Measurements from ENCODE around the gene MOB2. TPM values are rescaled to one million over a fixed set of nuclear protein-coding genes. Genes with fewer than 3 reads are reported as not detected.

Gene MOB2
- total and polyA plus RNA-seq, 9 of the 15 experiments (the other 6 are each of a cell fraction or from before 2014, with no cell fraction given): 0.17 to 36.8 (median 19.2) TPM

DNA sequence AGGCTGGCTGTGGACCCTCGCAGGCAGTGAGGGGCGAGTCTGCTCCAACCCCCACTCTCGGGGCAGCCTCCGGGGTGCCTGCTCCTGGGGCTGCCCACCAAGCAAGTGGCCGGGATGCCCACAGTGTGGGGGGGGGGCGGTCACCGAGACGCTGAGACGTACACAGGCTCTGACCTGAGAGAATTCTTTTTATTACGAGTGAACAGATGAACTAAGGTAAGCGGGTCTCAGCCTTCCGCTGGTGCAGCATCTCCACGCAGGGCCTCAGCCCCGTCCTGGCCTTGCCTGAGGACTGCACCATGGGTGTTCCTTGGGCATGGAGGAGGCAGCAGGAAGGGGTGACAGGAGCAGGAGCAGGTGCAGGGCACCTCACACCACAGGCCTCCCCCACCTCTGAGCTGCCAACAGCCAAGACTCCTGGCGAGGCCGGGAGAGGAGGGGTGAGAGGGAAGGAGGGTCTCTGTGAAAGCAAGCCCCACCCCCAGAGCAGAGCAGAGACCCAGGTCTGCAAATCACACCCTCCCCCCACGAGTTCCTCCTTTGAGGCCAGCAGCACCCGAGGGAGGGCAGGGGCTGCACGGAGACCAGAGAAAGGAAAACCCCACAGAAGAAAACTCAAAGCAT lies 17.2 kb downstream of the MOB2 start (continued):
- TF ChIP-seq WHSC1 (IDR thresholded peaks at IDR 0.05; ENCODE audit: low read length) (no peak), ARHGAP35 (IDR thresholded peaks at IDR 0.05; ENCODE audit: partially characterized antibody) (no peak), PCBP2 (IDR thresholded peaks at IDR 0.05; ENCODE audit: low read depth, low read length, poor library complexity, severe bottlenecking) (no peak), TAF1 (IDR thresholded peaks at IDR 0.05; ENCODE audit: control insufficient read depth, extremely low read depth, insufficient read depth, low read length, severe bottlenecking) (no peak), PURB (CRISPR knock-in tag; IDR thresholded peaks at IDR 0.05; ENCODE audit: low read depth) (no peak), CTCF (IDR thresholded peaks at IDR 0.05 in 2 of 3, conservative IDR thresholded peaks at IDR 0.05 in 1 of 3; ENCODE audit: insufficient read depth in 2 of 3, low read depth in 1 of 3, low read length in 3 of 3) (no peak), EZH2 (IDR thresholded peaks at IDR 0.05; ENCODE audit: borderline replicate concordance, low read depth, low read length) (no peak), HNRNPL (IDR thresholded peaks at IDR 0.05; ENCODE audit: low read depth, low read length) (no peak), HDAC8 (tag; IDR thresholded peaks at IDR 0.05) (no peak), RCOR1 (IDR thresholded peaks at IDR 0.05; ENCODE audit: borderline replicate concordance in 1 of 2, low read depth in 2 of 2, low read length in 2 of 2) (no peak), REST (IDR thresholded peaks at IDR 0.05; ENCODE audit: borderline replicate concordance) (no peak), REST (CRISPR knock-in tag; IDR thresholded peaks at IDR 0.05; ENCODE audit: low read depth) (no peak), NONO (IDR thresholded peaks at IDR 0.05; ENCODE audit: low read depth in 2 of 2, low read length in 1 of 2) (no peak)
